ENCODE measurements around the gene NRAP. TPM values are rescaled to one million over a fixed set of nuclear protein-coding genes. Genes with fewer than 3 reads are reported as not detected.

Gene NRAP
- total and polyA plus RNA-seq, 2 of the 8 experiments (the other 6 are each of a cell fraction or from before 2014, with no cell fraction given), result not detected

DNA sequence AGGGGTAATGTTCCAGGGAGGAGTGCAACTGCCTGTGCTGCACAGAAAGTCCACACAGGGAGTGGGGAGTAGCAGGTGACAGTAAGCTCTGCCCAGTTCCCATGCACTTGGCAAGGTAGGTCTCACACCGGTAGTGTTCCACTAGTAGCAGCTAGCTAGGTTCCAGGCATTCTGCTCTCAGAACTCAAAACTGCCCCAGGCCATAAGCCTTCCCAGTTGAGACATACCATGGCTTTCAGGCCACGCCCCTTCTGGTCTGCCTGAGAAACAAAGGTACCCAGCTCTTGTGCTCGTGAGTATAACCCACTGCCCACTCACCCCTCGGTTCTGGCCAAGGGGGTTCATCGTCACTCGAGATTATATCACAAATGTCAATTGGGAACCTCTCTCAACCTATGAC, 28.4 kb upstream of the NRAP start:
- Histone ChIP-seq H3K79me2 (ENCODE audit: control insufficient read depth in 1 of 2, insufficient read depth in 2 of 2, low read length in 2 of 2) (no peaks in the 10 kb centered on the region; a peak in 1 of 4 replicates), H2BK20ac (ENCODE audit: low read length) (no peak overlapping the region), H3K9me3 (ENCODE audit: insufficient read depth in 2 of 2, low read depth in 1 of 2, low read length in 1 of 2) (0 out of 4 replicates have a peak, but pooled peaks cover 0 to 2% of the 10 kb centered on the region in 2 experiments), H2AK5ac (ENCODE audit: low read depth, low read length) (no peak overlapping the region), H4K8ac (ENCODE audit: extremely low read depth, insufficient read depth, low read length) (no peak overlapping the region), H4K5ac (ENCODE audit: insufficient read length, low read depth, low read length) (no peak overlapping the region), H2BK5ac (ENCODE audit: low read depth, low read length) (no peak overlapping the region), H3K27ac (ENCODE audit: low read depth, low read length) (no peak overlapping the region), H3K27me3 (replicated peaks in 1 of 4; ENCODE audit: control insufficient read depth in 3 of 4, extremely low read depth in 1 of 4, insufficient read depth in 3 of 4, low read length in 3 of 4) (no peaks in the 10 kb centered on the region), H3K79me1 (ENCODE audit: low read depth, low read length) (no peaks in the 10 kb centered on the region), H3K23ac (ENCODE audit: insufficient read length) (no peak overlapping the region), H3K23me2 (ENCODE audit: low read depth, low read length) (no peaks in the 10 kb centered on the region), H3K4me2 (ENCODE audit: insufficient read depth in 1 of 2, low read depth in 2 of 2, low read length in 2 of 2) (no peak overlapping the region), H4K91ac (replicated peaks; ENCODE audit: insufficient read length, low read length) (no peak overlapping the region), H4K20me1 (replicated peaks in 1 of 2; ENCODE audit: control insufficient read depth in 1 of 2, insufficient read depth in 2 of 2, low read length in 2 of 2) (peaks cover 0 to 2% of the 10 kb centered on the region in 2 experiments), H2BK15ac (ENCODE audit: low read length) (no peak overlapping the region), H3K36me3 (ENCODE audit: control insufficient read depth in 2 of 4, insufficient read depth in 4 of 4, low read length in 3 of 4) (peaks cover 0 to 6% (median 0%) of the 10 kb centered on the region in 4 experiments; a peak in 2 of 8 replicates), H3K9ac (replicated peaks in 1 of 4; ENCODE audit: extremely low read depth in 1 of 4, low read depth in 3 of 4, low read length in 3 of 4) (no peak overlapping the region), H2BK12ac (ENCODE audit: low read depth, low read length) (no peak overlapping the region), H3K4ac (replicated peaks; ENCODE audit: insufficient read length, low read depth, low read length) (no peak overlapping the region), H2BK120ac (replicated peaks; ENCODE audit: low read depth, low read length) (no peak overlapping the region), H3K4me1 (replicated peaks in 1 of 4; ENCODE audit: control insufficient read depth in 3 of 4, insufficient read depth in 4 of 4, low read length in 3 of 4) (peaks cover 0 to 4% (median 0%) of the 10 kb centered on the region in 4 experiments; a peak in 1 of 7 replicates), H3K4me3 (ENCODE audit: extremely low read depth in 1 of 4, insufficient read depth in 2 of 4, low read depth in 3 of 4, low read length in 4 of 4) (no peak overlapping the region), H3K14ac (ENCODE audit: insufficient read length) (no peak overlapping the region), H2AFZ (ENCODE audit: low read length) (no peak overlapping the region), H3K56ac (replicated peaks; ENCODE audit: insufficient read length, low read depth, low read length) (no peak overlapping the region), H3K18ac (ENCODE audit: extremely low read depth, low read length) (no peak overlapping the region)
- 97% methylated on average over 6 of the region's 6 CpGs; no CpG with 5 or more reads in 1 of the 2 experiments for WGBS, 2 experiments (ENCODE audit: extremely low coverage in 1 of 2, insufficient coverage in 1 of 2, insufficient read length in 1 of 2, insufficient replicate concordance in 2 of 2, low coverage in 1 of 2, low lambda C conversion rate in 2 of 2, missing lambda C conversion rate in 1 of 2)
- ChIA-PET CTCF (ENCODE audit: partially characterized antibody) (interaction anchor here (1.3 to 1.8 kb wide), 2 partner anchors 13 to 230 kb away, joined by 3 to 5 read pairs; no protein-coding TSS in a partner anchor), POLR2A (ENCODE audit: partially characterized antibody) (no interaction called here)
- FAIRE-seq (no peak), DNase-seq (ENCODE audit: low read depth in 1 of 2, low spot score in 2 of 2) (no peak)
- TF ChIP-seq BACH1 (IDR thresholded peaks at IDR 0.05; ENCODE audit: low read length) (no peak), GTF2F1 (IDR thresholded peaks at IDR 0.05; ENCODE audit: borderline replicate concordance, low read depth, low read length) (no peak), BRCA1 (IDR thresholded peaks at IDR 0.05; ENCODE audit: low read depth, low read length) (no peak), EP300 (IDR thresholded peaks at IDR 0.05; ENCODE audit: borderline replicate concordance in 1 of 2, low read depth in 2 of 2, low read length in 2 of 2) (no peak), PHF8 (conservative IDR thresholded peaks at IDR 0.05; ENCODE audit: low read depth, low read length) (no peak), SAP30 (IDR thresholded peaks at IDR 0.05; ENCODE audit: insufficient read depth, insufficient replicate concordance, low read length) (no peak), SP2 (IDR thresholded peaks at IDR 0.05; ENCODE audit: low read length) (no peak), HDAC2 (IDR thresholded peaks at IDR 0.05; ENCODE audit: borderline replicate concordance in 1 of 2, low read depth in 2 of 2, low read length in 2 of 2) (no peak), RFX5 (IDR thresholded peaks at IDR 0.05; ENCODE audit: borderline replicate concordance, low read depth, low read length) (no peak), YY1 (IDR thresholded peaks at IDR 0.05; ENCODE audit: low read depth, low read length) (no peak), KDM1A (IDR thresholded peaks at IDR 0.05; ENCODE audit: borderline replicate concordance, low read length) (no peak), SIX5 (IDR thresholded peaks at IDR 0.05; ENCODE audit: low read depth, low read length) (no peak), CTBP2 (IDR thresholded peaks at IDR 0.05; ENCODE audit: borderline replicate concordance, insufficient read depth, insufficient read length, low read length) (no peak), KDM4A (IDR thresholded peaks at IDR 0.05; ENCODE audit: low read depth, low read length, severe bottlenecking) (no peak)
